ENCODE measurements around the gene FIGNL1. TPM values are rescaled to one million over a fixed set of nuclear protein-coding genes. Genes with fewer than 3 reads are reported as not detected.

FIGNL1 gene
- total and polyA plus RNA-seq, 2 of the 4 experiments (the other 2 are of a cell fraction), result 8.2 to 27.1 TPM

DNA sequence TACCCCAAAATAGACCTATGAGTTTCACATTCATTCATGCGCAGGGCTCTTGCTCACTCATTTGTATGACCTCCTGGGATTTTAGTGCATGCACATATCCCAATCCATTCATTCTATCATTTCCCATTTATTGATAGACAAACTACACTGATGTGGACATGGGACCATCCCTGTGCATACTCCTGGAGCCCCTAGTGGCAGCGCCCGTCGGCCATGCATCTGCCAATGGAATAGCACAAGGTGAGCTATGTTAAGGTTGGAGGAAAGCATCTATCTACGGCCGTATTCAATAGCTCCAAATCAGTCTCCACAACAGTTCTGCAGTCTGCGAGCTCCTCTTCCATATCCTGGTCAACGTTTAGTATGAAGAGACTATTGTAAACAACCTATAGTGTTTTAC is 31.7 kb upstream of the FIGNL1 start:
- Histone ChIP-seq H2BK120ac (ENCODE audit: low read depth, low read length) (no peak overlapping the region), H2BK20ac (ENCODE audit: low read depth, low read length) (no peak overlapping the region), H3K4ac (ENCODE audit: low read depth, low read length) (no peak overlapping the region), H3K23ac (ENCODE audit: low read depth, low read length) (no peak overlapping the region), H3K14ac (replicated peaks; ENCODE audit: low read depth, low read length) (no peak overlapping the region), H3K27ac (ENCODE audit: insufficient read depth, low read length) (no peak overlapping the region), H4K5ac (ENCODE audit: low read depth, low read length) (no peak overlapping the region), H4K20me1 (ENCODE audit: insufficient read depth, low read length) (no peaks in the 10 kb centered on the region), H3K18ac (ENCODE audit: low read depth, low read length) (no peak overlapping the region), H3K4me2 (ENCODE audit: low read depth, low read length) (no peak overlapping the region), H2AK5ac (ENCODE audit: low read depth, low read length) (no peak overlapping the region), H3K79me1 (ENCODE audit: low read depth in 1 of 2, low read length in 2 of 2) (no peaks in the 10 kb centered on the region), H2AK9ac (replicated peaks; ENCODE audit: low read depth, low read length, poor library complexity) (no peak overlapping the region), H2AFZ (replicated peaks; ENCODE audit: low read length, poor library complexity) (no peak overlapping the region), H3K4me3 (ENCODE audit: insufficient read depth, low read depth, low read length) (no peak overlapping the region), H3K56ac (ENCODE audit: extremely low read depth, insufficient read depth, low read length) (no peak overlapping the region), H4K91ac (ENCODE audit: insufficient read depth, low read depth, low read length) (no peak overlapping the region), H3K9ac (ENCODE audit: low read depth, low read length) (no peak overlapping the region), H3K4me1 (ENCODE audit: control insufficient read depth, insufficient read depth, low read length) (no peaks in the 10 kb centered on the region), H3K36me3 (ENCODE audit: control insufficient read depth, insufficient read depth, low read length) (no peaks in the 10 kb centered on the region), H3K27me3 (ENCODE audit: control insufficient read depth, insufficient read depth, low read length) (peaks cover 1% of the 10 kb centered on the region; the same call in 1 of the 2 replicates), H2BK5ac (ENCODE audit: low read depth, low read length, poor library complexity, severe bottlenecking) (no peak overlapping the region), H4K8ac (ENCODE audit: low read depth in 2 of 2, low read length in 2 of 2) (no peak overlapping the region), H3K9me1 (ENCODE audit: insufficient read depth, low read length) (no peaks in the 10 kb centered on the region), H2BK15ac (ENCODE audit: low read depth, low read length) (no peak overlapping the region), H3K9me3 (ENCODE audit: control insufficient read depth, insufficient read depth, low read length) (no peaks in the 10 kb centered on the region)
- DNase-seq, result no peak
- TF ChIP-seq MXI1 (IDR thresholded peaks at IDR 0.05; ENCODE audit: borderline replicate concordance, low read depth, low read length) (no peak), CEBPB (IDR thresholded peaks at IDR 0.05; ENCODE audit: low read depth, low read length) (no peak), RAD21 (IDR thresholded peaks at IDR 0.05; ENCODE audit: low read length) (no peak), RCOR1 (IDR thresholded peaks at IDR 0.05; ENCODE audit: insufficient replicate concordance, low read length) (no peak), MAZ (IDR thresholded peaks at IDR 0.05; ENCODE audit: borderline replicate concordance, low read depth, low read length) (no peak), NFE2L2 (IDR thresholded peaks at IDR 0.05; ENCODE audit: low read depth, low read length) (no peak), POLR2A (IDR thresholded peaks at IDR 0.05; ENCODE audit: low read depth, low read length) (no peak), MAFK (IDR thresholded peaks at IDR 0.05; ENCODE audit: low read depth, low read length) (no peak), RFX5 (IDR thresholded peaks at IDR 0.05; ENCODE audit: low read depth, low read length) (no peak), SMC3 (IDR thresholded peaks at IDR 0.05; ENCODE audit: low read depth, low read length) (no peak), FOS (IDR thresholded peaks at IDR 0.05; ENCODE audit: low read depth, low read length) (no peak), BHLHE40 (IDR thresholded peaks at IDR 0.05; ENCODE audit: low read depth, low read length) (no peak), CHD1 (IDR thresholded peaks at IDR 0.05; ENCODE audit: low read depth, low read length) (no peak)
- TF ChIP-seq, protein P1, sequence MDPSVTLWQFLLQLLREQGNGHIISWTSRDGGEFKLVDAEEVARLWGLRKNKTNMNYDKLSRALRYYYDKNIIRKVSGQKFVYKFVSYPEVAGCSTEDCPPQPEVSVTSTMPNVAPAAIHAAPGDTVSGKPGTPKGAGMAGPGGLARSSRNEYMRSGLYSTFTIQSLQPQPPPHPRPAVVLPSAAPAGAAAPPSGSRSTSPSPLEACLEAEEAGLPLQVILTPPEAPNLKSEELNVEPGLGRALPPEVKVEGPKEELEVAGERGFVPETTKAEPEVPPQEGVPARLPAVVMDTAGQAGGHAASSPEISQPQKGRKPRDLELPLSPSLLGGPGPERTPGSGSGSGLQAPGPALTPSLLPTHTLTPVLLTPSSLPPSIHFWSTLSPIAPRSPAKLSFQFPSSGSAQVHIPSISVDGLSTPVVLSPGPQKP (IDR thresholded peaks at IDR 0.05; ENCODE audit: borderline replicate concordance, low read depth, low read length), result no peak
- TF ChIP-seq, protein P2, sequence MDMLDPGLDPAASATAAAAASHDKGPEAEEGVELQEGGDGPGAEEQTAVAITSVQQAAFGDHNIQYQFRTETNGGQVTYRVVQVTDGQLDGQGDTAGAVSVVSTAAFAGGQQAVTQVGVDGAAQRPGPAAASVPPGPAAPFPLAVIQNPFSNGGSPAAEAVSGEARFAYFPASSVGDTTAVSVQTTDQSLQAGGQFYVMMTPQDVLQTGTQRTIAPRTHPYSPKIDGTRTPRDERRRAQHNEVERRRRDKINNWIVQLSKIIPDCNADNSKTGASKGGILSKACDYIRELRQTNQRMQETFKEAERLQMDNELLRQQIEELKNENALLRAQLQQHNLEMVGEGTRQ (IDR thresholded peaks at IDR 0.05; ENCODE audit: low read depth, low read length), result no peak
- TF ChIP-seq, protein P3, sequence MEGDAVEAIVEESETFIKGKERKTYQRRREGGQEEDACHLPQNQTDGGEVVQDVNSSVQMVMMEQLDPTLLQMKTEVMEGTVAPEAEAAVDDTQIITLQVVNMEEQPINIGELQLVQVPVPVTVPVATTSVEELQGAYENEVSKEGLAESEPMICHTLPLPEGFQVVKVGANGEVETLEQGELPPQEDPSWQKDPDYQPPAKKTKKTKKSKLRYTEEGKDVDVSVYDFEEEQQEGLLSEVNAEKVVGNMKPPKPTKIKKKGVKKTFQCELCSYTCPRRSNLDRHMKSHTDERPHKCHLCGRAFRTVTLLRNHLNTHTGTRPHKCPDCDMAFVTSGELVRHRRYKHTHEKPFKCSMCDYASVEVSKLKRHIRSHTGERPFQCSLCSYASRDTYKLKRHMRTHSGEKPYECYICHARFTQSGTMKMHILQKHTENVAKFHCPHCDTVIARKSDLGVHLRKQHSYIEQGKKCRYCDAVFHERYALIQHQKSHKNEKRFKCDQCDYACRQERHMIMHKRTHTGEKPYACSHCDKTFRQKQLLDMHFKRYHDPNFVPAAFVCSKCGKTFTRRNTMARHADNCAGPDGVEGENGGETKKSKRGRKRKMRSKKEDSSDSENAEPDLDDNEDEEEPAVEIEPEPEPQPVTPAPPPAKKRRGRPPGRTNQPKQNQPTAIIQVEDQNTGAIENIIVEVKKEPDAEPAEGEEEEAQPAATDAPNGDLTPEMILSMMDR (conservative IDR thresholded peaks at IDR 0.05; ENCODE audit: low read depth, low read length), result no peak
- intact Hi-C loops (cut with micrococcal nuclease), result loop anchor here (10.0 kb wide), 1 partner anchor 503 kb away; no protein-coding TSS in a partner anchor
- in situ Hi-C loops (cut with MboI; ENCODE audit: low sequenced_read_pairs), result no loop called here
- dilution Hi-C loops (cut with HindIII; ENCODE audit: low sequenced_read_pairs, unreplicated experiment), result no loop called here
- 100% methylated on average over 1 of the region's 8 CpGs; no CpG with 5 or more reads in 1 of the 2 experiments for WGBS, 2 experiments (ENCODE audit: extremely low coverage in 2 of 2, insufficient read length in 1 of 2)
- POLR2A ChIA-PET (ENCODE audit: unreplicated experiment), result no interaction called here
- ATAC-seq (ENCODE audit: low read depth), result no peak
- CTCF ChIA-PET, result no interaction called here
- no TSS peak for BruUV-seq (replicated peaks)
